ENCODE results near the gene YWHAE. TPM values are rescaled to one million over a fixed set of nuclear protein-coding genes. Genes with fewer than 3 reads are reported as not detected.

Gene YWHAE
- 1,002 and 1,183 TPM in 2 replicates for total RNA-seq

DNA sequence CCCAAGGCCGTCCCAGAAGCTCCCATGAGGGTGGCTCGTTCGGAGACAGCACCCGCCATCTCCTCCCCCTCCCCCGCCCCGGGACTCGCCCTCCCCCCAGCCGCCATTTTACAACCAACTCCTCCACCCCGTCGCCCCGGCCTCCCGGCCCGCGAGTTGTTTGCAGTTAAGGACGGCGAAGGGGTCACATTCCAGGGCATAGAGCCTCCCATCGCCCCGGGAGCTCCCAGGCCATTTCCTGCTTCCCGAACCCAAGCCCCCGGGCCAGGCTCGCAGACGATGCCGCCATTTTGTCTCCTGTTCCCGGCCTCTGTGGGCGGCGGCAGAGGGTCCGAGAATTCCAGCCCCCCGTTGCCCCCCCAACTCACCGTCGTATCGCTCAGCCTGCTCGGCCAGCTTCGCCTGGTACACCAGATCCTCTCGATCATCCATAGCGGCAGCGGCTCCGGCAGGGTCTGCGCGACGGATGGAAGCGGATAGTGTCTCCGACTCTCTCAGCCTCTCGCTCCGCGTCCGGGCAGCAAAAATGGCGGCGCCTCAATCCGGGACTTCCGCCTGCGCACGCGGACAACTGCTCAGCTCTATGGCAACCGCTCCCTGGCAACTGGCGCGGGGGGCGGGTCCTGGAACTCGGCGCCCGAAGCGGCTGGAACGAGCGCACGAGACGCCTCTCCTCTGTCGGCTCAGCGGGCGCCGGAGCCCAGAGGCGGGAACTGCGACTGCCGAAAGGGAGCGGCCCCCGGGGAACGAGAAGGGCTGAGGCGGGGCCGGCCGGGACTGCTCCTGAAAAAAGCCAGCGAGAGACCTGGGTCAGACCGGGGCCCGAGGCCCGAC is at the start of gene YWHAE:
YWHAE (minus strand) TSS at position 544 of the 834 bp plus-strand sequence; CDS start at position 432, 112 bp downstream.

Other genes with a start within 250 kb of the YWHAE start
- 55.2 and 81.0 TPM in 2 replicates for gene ABR, start 220.2 kb downstream of the YWHAE start, total RNA-seq
- not detected in 2 replicates for gene BHLHA9, start 129.8 kb downstream of the YWHAE start, total RNA-seq
- not detected in 2 replicates for gene TRARG1, start 120.6 kb downstream of the YWHAE start, total RNA-seq
- gene CRK, start 56.0 kb upstream of the YWHAE start, total RNA-seq = 86.4 and 90.3 TPM in 2 replicates
- 211 and 226 TPM in 2 replicates for gene MYO1C, start 92.5 kb upstream of the YWHAE start, total RNA-seq
- 59.1 and 71.8 TPM in 2 replicates for gene INPP5K, start 116.4 kb upstream of the YWHAE start, total RNA-seq
- 29.2 and 30.8 TPM in 2 replicates for gene PITPNA, start 162.6 kb upstream of the YWHAE start, total RNA-seq
- 22.9 and 23.8 TPM in 2 replicates for gene SLC43A2, start 228.6 kb upstream of the YWHAE start, total RNA-seq
- gene SCARF1, start 245.5 kb upstream of the YWHAE start, total RNA-seq = 102 and 105 TPM in 2 replicates
- 26.1 and 31.9 TPM in 2 replicates for gene RILP, start 249.6 kb upstream of the YWHAE start, total RNA-seq

Measured in mammary microvascular endothelial cell (primary cell).